Kidney epithelial cell (primary cell): ENCODE measurements around the gene CTXND1. TPM values are rescaled to one million over a fixed set of nuclear protein-coding genes. Genes with fewer than 3 reads are reported as not detected.
"Not testable (repeated sequence)": the region's sequence is repeated elsewhere in the genome, so short reads cannot be mapped to it uniquely, and the experiment has no call there.

ENCODE experiments used
- DNase-seq: peaks from one replicate; pipeline ENCODE4 v3.0.0-alpha.2; 2010; ENCODE audit warnings: low read depth
- H3K27me3 ChIP-seq: 2 replicates; pipeline ENCODE4 v1.6.0; 2011; ENCODE audit warnings: low read length; ENCODE audit not compliant: control insufficient read depth, insufficient read depth
- H3K36me3 ChIP-seq: 2 replicates; pipeline ENCODE4 v1.5.1; 2011; ENCODE audit warnings: low read length; ENCODE audit not compliant: control insufficient read depth, insufficient read depth
- H3K4me3 ChIP-seq: 2 replicates; pipeline ENCODE4 v1.5.1; 2011; ENCODE audit warnings: low read depth, mild to moderate bottlenecking, control low read depth, low read length
- CTCF ChIP-seq: IDR thresholded peaks from 2 replicates; pipeline ENCODE4 v1.5.1; 2011; ENCODE audit warnings: mild to moderate bottlenecking, moderate library complexity, low read length, control low read depth, inconsistent platforms; ENCODE audit not compliant: insufficient read depth, poor library complexity, severe bottlenecking
- total RNA-seq: library from RNA; depleted of rRNA; stranded (reverse); fragments of >200 nt; gene quantifications from 2 replicates; pipeline ENCODE4 v1.2.3, GENCODE V29; 2015

CTXND1 gene
- under 0.01 TPM in 1 of 2 replicates, not detected in the other for total RNA-seq

GRCh38 chr15:80252121-80252518, at the start of gene CTXND1:
Gene CTXND1, minus strand, starts transcription at chr15:80252213. Its CDS starts 50,264 bp downstream, at chr15:80201949.
- TF ChIP-seq CTCF: no peak
- no peaks in the 10 kb centered on the region for H3K36me3 ChIP-seq
- peak within 1 kb of the TSS; percentile 20 for H3K4me3 ChIP-seq
- H3K27me3 ChIP-seq: peaks cover 37% of the 10 kb centered on the region
- DNase-seq: no peak

GRCh38 chr15:80301472-80301871, 49.5 kb upstream of the CTXND1 start:
- Histone ChIP-seq H3K4me3 (no peak overlapping the region), H3K36me3 (no peaks in the 10 kb centered on the region), H3K27me3 (no peaks in the 10 kb centered on the region)
- DNase-seq: no peak
- no peak for TF ChIP-seq CTCF

- not testable (repeated sequence) for DNase-seq, H3K27me3 ChIP-seq, H3K36me3 ChIP-seq, H3K4me3 ChIP-seq
These were observed 43.8 kb upstream of the CTXND1 start for GRCh38 chr15:80295777-80296176.

- no peak overlapping the region for H3K4me3 ChIP-seq
- no peaks in the 10 kb centered on the region for H3K36me3 ChIP-seq
- no peak for TF ChIP-seq CTCF
- no peaks in the 10 kb centered on the region for H3K27me3 ChIP-seq
- DNase-seq: no peak
These were observed 40.1 kb upstream of the CTXND1 start for GRCh38 chr15:80292079-80292478.

GRCh38 chr15:80290891-80291290, 38.9 kb upstream of the CTXND1 start:
- H3K36me3 ChIP-seq, DNase-seq, H3K4me3 ChIP-seq, H3K27me3 ChIP-seq: not testable (repeated sequence)

GRCh38 chr15:80289528-80290495, 37.8 kb upstream of the CTXND1 start:
- DNase-seq: no peak
- no peak overlapping the region for H3K4me3 ChIP-seq
- TF ChIP-seq CTCF: no peak
- H3K36me3 ChIP-seq: no peaks in the 10 kb centered on the region
- H3K27me3 ChIP-seq: no peaks in the 10 kb centered on the region

- no peaks in the 10 kb centered on the region for H3K27me3 ChIP-seq
- DNase-seq: no peak
These were observed 36.1 kb upstream of the CTXND1 start for GRCh38 chr15:80288131-80288530.

More at GRCh38 chr15:80288131-80288530, 36.1 kb upstream of the CTXND1 start:
- H3K4me3 ChIP-seq: no peak overlapping the region
- H3K36me3 ChIP-seq: no peaks in the 10 kb centered on the region
- TF ChIP-seq CTCF: no peak
